Stimulated activated CD4-positive, alpha-beta T cell treated with anti-CD3 and anti-CD28 coated beads, Interleukin-4, amount 100 ng/mL, for 1 hour (primary cell): Measurements from ENCODE around the gene TRIM25.
"Not testable (repeated sequence)": the region's sequence is repeated elsewhere in the genome, so short reads cannot be mapped to it uniquely, and the experiment has no call there.

Experiments
- DNase-seq: peaks from one replicate; pipeline ENCODE4 v3.0.0-alpha.2; 2020

Gene TRIM25, protein sequence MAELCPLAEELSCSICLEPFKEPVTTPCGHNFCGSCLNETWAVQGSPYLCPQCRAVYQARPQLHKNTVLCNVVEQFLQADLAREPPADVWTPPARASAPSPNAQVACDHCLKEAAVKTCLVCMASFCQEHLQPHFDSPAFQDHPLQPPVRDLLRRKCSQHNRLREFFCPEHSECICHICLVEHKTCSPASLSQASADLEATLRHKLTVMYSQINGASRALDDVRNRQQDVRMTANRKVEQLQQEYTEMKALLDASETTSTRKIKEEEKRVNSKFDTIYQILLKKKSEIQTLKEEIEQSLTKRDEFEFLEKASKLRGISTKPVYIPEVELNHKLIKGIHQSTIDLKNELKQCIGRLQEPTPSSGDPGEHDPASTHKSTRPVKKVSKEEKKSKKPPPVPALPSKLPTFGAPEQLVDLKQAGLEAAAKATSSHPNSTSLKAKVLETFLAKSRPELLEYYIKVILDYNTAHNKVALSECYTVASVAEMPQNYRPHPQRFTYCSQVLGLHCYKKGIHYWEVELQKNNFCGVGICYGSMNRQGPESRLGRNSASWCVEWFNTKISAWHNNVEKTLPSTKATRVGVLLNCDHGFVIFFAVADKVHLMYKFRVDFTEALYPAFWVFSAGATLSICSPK

DNA sequence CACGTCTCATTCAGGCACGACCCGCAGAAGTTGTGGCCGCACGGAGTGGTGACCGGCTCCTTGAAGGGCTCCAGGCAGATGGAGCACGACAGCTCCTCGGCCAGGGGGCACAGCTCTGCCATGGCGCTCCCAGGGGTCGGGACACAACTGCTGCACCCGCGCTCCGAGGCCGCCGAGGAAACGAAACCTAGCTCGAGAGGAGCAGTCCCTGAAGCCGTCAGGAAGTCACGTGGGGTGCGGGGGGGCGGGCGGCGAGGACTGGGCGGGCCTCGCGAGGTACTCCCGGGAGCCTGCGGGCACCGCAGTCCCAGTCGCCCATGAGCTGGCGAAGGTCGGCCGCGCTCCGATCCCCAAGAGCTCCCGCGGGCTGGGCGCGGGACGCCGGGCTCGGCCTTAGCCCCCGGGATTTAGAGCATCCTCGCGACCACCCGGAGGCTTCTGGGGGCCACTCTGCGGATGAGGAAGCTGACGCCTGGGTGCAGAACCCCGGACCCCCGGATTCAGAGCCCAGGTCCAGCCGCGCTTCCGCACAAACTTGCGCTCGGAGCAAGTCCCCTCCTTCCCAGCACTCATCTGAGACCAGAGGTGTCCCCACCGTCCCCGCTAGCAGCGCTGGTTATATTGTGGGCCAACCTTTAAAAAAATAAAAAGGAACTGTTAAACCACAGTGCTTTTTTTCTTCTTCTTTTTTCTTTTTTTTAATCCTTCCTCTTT lies at the start of gene TRIM25:
Gene TRIM25 (minus strand): TSS at position 183 of the 714 bp plus-strand sequence. CDS start 61 bp downstream, at position 122.
- peak; percentile 88 for DNase-seq

DNA sequence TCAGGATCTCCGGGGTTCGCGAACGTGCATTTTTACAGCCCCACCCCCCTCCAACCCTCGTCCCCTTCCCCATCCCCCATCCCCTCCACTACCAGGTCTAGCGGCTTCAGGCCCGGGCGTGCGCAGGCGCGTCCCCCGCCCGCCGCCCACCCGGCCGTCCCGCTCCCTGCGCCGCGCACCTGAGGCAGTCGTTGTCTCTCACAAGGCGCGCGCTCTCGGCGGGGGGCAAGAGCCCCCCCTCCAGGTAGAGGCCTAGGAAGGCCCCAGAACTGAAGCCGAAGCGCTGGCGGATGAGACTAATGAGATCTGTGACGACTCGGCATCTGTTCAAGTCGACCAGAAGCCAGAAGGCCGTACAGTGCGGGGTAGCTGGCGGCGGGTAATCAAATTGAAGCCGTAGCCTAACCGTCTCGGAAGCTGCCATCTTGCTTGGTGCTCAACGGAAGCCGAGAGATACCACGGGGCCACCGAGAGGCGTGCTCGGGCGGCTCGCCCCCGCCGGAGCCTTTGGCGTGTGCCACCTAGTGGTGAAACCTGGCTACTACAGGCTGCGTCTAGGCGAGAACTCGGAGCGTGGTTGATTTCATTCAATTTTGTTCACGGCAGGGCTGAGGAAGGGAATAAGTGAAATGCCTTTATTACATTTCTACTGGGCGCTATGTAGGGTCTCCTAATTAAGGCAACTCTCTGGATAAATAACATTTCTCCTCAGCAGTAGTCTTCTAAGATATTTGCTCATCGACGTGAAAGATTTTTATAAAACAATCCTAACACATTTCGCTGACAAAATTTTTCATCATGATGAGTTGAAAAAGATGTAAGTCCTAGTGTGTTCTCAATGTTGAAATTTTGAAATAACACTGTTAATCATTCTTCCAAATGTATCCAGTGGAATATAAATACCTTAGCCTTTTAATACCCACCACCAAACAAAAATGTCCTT lies 47.0 kb upstream of the TRIM25 start, which contains the start of gene COIL:
Gene COIL (minus strand): TSS at position 455 of the 943 bp plus-strand sequence. CDS start 31 bp downstream, at position 424.
- peak; percentile 95 for DNase-seq

DNA sequence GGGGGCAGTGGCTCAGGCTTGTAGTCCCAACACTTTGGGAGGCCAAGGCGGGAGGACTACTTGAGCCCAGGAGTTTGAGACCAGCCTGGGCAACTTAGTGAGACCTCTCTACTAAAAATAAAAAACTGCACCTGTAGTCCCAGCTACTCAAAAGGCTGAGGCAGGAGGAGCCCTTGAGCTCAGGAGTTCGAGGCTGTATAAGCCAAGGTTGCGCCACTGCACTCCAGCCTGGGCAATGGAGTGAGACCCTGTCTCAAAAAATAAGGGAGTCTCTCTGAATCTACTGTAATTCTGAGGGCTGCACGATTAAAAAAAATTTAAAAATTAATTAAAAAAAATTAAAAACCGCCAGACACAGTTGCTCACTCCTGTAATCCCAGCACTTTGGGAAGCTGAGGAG lies 43.1 kb upstream of the TRIM25 start:
- DNase-seq: no peak

DNA sequence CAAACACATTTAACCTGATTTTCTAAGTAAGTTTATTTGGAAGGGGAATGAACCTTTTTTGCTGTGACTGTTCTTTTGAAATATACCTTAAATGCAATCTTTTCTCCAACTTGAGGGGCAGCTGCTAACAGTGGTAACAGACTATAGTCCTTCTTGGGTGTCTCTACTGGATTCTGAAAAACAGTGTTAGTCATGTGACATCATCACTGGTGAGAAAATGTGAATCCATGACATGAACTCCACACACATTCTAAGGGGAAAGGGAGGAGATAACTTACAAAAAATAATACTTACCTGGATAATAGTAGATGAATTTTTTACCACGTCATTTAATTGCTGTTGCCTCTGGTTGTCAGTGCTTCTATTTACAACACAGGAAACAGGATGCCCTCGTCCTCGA lies 35.7 kb upstream of the TRIM25 start:
- DNase-seq: no peak

DNA sequence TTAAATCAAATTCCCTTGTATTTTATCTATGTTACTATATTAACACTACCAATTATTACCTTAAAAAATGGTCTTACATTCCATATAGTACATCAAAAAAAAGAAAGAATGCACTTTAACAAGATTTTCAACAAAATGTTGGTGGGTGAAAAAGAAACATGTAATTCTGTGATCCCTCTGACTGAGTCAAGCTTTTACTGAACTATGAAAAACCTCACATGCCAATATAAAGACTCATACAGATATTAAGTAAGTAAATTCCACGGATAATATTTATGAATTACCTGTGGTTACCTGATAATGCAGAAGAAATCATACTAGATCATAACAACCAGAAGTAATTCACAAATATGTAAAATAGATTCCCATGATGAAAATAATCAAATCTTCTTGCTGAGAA lies 34.6 kb upstream of the TRIM25 start:
- no peak for DNase-seq

DNA sequence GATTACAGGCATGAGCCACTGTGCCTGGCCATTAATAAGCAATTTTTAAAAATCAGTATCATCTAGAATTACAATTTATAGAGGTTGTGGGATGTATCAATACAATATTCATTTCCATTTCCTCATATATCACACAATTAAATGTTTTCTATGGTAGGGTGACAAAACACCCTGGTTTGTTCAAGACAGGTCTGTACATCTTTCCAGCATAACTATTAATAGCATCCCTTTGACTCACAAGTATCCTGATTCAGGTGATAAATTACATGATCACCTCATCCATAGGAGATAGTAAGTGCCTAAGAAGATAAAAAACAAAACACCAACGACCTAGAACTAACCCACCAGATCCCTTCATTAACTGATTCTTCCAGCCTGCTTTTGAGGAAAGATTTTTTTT lies 33.9 kb upstream of the TRIM25 start:
- no peak for DNase-seq

DNA sequence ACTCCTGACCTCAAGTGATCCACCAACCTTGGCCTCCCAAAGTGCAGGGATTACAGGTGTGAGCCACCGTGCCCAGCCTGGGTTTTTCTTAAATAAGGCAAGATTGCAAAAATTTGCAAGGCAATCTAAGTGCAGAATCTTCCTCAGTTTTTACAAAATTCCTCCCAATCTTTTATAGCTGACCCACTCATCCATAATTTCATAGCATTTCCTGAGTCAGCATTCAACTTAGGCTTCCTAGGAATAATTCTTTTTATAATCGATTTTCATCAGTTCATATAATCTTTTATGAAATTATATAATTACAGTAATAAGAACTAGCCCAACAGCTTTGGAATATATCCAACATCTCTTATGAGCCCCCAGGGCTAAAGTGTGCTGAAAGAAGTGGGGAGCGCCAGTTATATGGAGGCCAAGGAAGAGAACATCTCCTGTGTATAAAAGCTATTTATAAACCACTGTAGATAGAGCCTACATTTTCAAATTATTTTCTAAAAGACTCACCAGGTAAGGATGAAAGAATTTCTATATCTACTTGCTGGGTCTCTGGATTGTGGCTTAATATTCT lies 32.2 kb upstream of the TRIM25 start:
- DNase-seq: no peak

DNA sequence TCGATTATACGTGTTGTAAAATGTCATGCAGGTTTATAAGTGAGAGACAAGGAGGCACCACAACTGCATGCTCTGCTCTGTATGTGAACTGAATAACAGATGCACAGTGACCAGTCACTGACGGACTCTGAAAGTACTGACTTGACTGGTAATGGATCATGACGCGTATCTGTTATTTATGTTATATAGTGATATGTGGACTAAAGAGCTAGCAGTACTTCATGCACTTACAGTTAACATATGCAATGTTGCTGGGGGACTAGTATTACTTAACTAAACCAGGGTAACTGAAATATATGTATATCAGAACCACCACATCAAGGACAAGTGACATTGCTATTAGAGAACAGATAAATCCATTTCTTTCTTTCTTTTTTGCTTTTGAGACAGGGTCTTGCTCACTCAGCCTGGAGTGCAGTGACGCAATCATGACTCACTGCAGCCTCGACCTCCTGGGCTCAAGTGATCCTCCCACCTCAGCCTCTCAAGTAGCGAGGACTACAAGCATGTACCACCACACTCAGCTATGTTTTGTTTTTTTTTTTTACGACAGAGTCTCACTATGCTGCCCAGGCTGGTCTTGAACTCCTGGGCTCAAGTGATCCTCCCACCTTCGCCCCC lies 29.8 kb upstream of the TRIM25 start:
- no peak for DNase-seq

DNA sequence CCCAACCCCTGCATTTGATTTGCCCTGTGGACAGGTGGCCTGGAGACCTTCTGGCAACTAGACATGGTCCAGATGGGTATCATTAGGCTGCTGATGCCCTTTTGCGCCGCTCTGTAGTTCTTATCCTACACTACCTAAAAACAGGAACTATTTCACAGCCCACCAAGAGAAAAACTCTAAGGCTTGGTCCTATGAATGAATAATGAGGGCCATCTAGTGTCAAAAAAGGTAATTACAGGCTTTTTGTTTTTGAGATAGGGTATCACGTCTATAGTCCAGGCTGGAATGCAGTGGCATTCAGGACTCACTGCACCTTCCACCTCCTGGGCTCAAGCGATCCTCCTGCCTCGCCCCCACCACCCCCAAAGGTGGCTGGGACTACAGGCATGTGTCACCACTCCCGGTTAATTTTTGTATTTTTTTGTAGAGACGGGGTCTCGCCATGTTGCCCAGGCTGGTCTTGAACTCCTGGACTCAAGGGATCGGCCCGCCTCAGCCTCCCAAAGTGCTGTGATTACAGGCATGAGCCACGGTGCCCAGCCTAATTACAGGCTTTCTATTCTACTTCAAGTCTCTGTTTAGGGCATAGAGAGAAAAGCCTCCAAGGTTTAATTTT lies 26.1 kb upstream of the TRIM25 start:
- DNase-seq: no peak

DNA sequence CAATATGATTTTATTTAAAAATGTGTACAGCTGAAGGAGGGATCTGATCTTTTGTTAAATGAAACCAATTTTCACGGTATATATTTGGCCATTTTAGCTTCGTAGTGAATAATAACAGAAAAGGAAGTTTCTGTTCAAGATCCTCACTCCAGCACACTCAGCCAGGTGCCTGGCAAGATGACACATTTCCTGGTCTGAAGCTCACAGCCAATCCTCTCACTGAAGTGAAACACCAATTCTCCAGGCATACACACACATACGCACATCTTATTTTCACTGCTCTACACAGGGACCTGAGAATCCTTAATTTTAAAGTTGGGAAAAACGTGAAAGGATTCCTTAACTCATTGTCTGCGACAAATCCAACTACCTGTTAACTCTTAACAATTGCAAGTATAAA lies 24.4 kb upstream of the TRIM25 start:
- not testable (repeated sequence) for DNase-seq

DNA sequence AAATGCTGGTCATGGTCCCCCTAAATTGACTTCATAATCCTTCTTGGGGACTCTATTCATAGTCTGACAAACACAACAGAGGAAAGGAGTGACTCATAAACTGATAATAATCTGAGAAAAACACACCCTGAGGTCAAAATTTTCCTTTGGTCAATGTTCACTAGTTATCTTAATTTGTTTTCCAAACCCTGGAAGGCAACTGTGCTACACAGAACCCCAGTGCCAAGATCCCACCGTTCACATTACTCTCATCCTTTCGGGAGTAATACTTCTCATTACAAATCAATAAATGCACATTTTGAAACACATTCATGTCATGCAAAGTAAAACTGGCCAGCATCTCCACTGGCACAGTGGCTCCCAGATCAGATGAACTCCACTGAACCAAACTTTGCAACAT lies 23.8 kb upstream of the TRIM25 start:
- no peak for DNase-seq

DNA sequence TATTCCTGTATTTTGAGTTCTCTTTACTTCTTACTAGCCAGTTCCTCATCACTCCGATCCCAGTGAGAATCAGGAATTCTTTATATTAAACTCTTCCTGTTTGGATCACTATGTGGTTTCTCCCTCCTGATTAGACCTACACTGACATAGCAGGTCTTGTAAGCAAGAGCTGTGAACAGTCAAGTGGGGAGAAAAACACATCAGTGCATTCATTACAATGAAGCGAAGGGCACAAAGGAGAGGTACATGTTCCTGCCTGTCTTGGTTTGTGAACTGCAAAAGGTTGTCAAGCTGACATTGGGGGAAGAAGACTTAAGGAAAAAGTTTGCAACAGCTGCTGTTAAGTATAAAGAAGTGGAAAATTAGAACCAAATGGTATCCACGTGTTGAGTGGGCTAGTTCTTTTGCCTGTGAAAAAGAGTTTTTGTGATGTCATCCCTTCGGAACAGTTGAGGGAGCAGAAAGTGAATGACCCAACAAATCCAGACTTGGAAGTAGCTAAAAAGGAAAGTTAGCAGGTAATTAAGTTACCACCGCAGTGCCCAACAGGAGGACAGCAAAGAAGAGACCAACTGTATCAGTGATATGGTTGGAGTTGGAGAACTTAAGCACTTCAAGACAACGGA lies 23.0 kb upstream of the TRIM25 start:
- no peak for DNase-seq

DNA sequence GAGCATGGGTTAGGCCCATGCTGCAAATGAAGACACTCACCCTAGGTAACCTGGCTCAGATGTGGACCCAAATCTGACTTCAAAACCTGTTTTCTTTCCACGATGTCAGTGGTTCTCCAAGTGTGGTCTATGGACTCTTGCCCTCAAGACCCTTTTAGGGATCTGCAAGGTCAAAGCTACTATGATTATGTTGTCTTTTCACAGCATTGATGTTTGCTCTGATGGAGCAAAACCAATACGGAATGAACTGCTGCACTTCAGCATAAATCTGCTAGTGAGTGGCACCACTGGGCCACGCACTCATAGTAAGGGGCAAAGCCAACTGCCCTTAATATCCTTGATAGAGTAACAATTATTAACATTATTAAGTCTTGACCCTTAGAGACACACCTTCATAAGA lies 21.6 kb upstream of the TRIM25 start:
- no peak for DNase-seq

DNA sequence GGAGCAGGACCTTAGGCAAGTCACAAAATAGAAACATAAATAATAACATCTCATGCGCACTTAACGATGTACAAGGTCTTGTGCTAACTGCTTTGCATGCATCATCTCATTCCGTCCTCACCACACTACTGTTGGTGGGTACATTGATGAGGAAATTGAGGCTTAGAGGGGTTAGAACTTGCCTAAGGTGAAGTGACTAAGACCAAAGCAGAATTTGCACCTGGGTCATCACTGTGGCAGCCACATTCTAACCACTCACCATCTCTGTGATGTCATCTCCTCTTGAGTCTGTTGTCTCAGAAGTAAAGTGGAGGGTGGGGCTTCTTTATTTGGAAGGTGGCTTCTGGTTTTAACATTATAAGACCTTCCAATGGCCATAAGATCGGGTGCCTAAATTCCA lies 20.4 kb upstream of the TRIM25 start:
- DNase-seq: no peak

DNA sequence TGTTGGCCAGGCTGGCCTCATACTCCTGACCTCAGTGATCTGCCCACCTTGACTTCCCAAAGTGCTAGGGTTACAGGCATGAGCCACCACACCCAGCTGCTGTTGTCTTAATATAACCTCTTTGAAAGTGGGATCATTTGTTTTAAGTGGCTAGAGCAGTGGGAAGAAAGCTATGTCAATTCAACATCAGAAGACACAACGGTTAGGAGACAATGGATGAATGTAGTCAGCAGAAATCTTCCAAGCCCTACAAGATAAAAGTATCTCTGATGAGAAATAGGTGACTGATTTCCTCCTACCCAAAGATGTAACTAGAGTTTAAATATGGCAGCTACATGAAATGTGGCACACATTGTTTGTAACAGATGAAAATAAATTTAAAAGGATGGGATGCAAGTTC lies 20.0 kb upstream of the TRIM25 start:
- DNase-seq: no peak

DNA sequence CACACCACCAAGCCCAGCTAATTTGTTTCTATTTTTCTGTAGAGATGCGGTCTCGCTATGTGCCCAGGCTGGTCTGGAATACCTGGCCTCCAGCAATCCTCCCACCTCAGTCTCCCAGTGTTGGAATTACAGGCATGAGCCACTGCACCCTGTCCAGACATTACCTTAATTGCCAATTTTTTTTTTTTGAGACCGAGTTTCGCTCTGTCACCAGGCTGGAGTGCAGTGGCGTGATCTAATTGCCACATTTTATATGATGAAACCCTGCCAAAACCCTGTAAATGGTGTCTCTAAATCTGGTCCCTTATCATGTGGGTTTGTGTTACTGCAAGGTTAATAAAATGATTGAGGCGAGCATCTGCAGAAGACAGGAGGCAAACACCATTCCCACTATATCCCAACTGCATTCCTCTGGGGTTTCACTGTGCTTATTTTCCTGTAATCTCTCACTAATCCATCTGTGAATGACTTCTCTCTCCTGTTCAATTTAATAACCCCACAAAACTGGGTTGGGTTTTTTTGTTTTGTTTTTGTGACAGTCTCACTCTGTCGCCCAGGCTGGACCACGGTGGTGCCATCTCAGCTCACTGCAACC lies 19.4 kb upstream of the TRIM25 start:
- no peak for DNase-seq

DNA sequence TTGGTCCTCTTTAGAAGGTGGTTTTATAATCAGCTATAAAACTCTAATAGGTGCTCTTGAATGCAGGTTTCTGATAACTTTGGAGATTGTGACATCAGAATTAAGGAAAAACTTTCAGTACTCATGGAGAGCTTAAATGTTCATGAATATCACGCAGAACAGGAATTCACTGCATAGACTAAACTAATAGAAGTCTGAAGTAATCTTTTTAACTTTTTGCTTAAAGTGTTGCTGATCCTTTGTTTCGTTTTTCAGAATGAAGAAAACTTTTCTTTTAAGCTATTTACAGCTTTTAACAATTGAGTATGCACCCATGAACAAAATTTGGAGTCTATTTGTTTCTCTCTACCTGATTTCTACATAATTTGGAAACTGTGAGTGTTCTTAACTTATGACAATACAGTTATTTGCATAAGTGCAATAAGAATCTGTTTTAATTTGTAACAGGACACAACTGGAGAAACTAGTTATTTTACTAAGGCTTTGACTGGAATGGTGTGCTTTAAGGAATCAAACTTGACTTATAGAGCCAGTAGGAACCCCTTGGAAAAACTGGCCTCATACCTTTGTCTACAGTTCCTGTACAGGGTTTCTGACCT lies 17.0 kb upstream of the TRIM25 start:
- no peak for DNase-seq

DNA sequence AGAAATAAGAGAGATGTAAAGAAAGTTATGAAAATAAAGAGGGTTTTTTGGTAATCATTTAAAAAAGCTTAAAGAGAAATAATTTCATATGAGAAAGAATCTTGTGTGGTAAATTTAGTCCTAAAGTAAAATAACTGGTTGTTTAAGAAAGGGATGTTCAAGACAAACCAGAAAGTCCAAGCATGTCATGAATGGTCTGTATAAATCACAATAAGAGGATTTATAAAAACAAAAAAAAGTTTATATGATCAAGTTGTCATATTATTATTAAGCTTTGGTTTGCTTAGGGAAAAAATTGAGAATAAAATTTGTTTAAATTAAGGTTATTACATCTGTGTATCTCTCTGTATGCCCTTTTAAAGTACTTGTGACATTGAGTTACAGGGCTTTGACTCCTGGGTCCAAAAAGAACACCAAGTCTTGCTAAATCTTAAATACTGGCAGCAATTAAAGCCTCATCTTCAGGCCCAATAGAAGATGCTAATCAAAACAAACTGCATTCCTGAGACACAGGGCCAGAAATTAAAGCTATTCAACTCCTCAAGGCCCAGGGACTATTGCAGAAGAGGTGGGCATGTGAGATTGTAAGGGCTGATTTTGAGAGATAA lies 15.6 kb upstream of the TRIM25 start:
- no peak for DNase-seq

DNA sequence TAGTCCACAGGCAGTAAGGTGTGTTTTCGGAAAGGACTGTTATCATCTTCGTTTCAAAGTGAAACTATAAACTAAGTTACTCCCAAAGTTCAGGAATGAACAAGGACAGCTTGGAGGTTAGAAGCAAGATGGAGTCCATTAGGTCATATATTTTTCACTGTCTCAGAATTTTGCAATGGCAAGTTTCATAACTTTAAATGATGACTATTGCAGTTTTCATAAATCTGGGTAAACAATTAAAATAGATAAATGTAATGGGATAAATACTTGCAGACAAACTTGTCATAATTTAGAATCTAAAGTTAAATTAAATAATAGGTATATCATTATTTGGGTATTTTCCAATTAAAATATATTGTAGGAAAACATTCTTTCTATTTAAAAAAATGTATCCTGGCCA lies 14.7 kb upstream of the TRIM25 start:
- no peak for DNase-seq

DNA sequence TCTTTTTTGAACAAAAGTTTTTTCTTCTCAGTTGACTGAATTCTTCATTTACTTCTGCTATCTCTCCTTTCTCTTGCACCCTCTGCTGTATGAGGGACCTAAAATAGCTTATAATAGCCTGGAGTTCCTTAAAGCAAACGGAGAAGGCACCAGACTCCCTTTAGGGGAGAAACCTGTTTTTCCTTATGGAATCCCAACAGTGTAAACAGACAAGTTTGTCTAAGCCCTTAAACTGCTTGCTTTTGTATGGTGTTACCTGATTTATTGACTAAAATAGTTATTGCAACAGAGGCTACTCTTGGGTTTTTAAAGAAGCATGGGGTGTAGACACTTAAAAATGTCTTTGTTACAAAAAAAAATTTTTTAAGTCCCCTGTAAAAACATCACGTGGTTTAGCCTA lies 12.9 kb upstream of the TRIM25 start:
- no peak for DNase-seq
